Dorsolateral prefrontal cortex (tissue), 118 donors: ENCODE results near the gene TAB3. TPM values are rescaled to one million over a fixed set of nuclear protein-coding genes. Genes with fewer than 3 reads are reported as not detected.

Experiments used
- total RNA-seq, 120 experiments: library from RNA; stranded (reverse); gene quantifications; one replicate each; pipeline versions ENCODE4 v1.2.3 to v1.2.4, GENCODE V29; 2022

The TAB3 gene
- total RNA-seq, 120 experiments from 2014 or later: 12.9 to 31.0 (median 21.1) TPM

Other genes with a start within 250 kb of the TAB3 start
- 10 to 100 TPM in 116 of 120 experiments, 1 to 10 TPM in 4; 8.2 to 30.1 (median 15.9) TPM for gene GK, start 235.8 kb downstream of the TAB3 start, total RNA-seq
- gene FTHL17, start 182.8 kb upstream of the TAB3 start, total RNA-seq: not detected